ENCODE measurements around the gene TLL2.
A peak's percentile ranks its signal among the peaks of the same experiment; 100 is the strongest.

The TLL2 gene

DNA sequence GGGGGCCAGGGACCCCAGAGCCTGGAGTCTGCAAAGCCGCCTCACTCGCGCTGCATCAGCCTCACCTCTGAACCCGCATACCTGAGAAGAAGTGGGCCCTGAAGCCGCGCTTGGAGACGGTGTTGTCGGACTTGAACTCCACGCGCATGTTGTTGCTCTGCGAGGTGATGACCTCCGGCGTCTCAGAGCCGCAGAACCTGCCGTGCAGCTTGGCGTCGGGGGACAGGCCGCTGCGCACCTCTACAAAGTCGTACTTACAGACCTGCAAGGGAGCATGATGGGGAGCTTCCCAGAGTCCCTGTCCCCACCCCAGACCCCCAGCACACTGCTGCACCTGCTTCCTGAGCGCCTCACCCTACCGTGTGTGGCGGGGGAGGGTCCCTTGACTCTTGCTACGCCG lies 129.2 kb downstream of the TLL2 start:
- DNase-seq = no peak

DNA sequence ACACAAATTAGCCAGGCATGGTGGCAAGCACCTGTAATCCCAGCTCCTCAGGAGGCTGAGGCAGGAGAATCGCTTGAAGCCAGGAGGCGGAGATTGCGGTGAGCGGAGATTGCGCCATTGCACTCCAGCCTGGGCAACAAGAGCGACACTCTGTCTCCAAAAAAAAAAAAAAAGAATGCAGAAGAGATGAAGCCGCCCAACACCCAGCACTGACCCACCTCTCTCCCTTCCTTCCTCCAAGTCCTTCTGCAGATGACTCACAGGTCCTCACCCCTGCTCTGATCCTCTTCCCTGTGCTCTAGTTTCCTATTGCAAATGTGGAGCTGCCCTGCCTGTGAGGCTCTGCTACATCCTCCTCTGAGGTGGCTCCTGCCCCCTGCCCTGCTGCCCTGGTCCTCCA lies 132.9 kb downstream of the TLL2 start:
- no peak for DNase-seq

DNA sequence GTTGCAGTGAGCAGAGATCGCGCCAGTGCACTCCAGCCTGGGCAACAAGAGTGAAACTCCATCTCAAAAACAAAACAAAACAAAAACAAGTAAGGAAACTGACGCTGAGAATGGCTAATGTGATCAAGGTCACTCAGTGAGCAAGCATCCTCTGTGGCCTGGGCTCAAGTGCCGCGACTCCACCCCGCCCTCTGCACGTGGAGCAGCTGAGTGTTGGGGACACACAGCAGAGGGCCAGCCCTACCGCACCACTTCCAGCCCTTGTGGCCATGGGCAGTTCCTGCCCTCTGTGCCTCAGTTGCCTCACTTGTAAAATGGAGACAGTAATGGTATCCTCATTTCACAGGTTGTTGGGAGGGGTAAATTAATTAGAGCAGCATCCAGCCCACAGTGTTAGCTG lies 134.0 kb downstream of the TLL2 start:
- DNase-seq = no peak

DNA sequence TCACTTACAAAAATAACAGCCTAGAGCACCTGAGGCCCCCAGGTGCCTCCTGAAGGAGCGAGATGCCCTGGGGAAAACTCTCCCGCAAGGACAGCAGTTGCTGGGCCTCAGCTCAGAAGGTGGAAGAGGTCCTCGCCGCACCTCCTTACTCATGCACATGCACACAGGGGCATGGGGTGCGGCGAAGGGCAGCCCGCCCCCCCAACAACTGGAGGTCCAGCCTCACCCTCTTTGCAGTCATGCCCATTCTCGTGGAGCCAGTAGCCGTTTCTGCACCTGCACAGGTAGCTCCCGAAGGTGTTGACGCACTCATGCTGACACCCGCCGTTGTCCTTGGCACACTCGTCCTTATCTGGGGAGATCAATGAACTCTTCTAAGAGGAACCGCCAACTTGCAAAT lies 135.0 kb downstream of the TLL2 start:
- no peak for DNase-seq

DNA sequence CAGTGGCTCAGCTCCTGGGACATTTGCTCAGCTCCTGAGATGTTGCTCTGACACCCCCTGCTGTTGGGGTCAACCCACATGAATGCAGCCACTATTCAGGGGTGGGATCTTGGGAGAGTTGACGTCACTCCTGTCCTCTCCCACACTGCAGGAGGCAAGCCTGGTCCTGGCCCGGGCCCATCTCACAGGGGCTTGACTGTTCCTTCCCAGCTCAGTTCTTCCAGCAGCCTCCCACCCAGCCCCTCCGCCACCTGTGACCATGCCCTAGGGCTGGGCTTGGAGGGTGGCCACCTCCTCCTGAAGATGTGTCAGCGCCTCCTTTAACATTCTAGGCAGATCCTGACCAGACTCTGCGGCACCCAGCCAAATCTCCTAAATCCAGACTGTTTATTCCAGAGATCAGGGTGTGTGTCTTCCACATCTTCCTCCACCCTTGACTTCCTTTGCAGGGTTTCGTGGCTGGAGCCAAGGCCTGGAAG lies 135.9 kb downstream of the TLL2 start:
- DNase-seq = no peak

DNA sequence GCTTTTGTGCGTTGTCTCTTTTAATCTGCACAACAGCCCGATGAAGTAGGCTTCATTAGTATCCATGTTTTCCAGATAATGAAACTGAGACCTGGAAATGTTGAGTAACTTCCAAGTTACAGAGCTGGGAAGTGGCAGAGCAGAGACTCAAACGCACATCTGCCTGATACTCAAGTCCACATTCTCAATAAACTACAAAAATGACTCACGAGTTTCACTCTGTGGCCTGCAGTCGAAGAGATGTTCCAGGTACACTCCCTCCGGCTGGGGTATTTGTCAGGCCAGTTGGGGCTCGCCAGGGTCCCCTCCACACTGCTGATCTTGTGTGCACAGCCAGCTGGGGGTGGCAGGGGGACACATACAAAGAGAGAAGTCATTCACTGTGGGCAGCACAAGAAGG lies 137.2 kb downstream of the TLL2 start:
- DNase-seq = no peak

DNA sequence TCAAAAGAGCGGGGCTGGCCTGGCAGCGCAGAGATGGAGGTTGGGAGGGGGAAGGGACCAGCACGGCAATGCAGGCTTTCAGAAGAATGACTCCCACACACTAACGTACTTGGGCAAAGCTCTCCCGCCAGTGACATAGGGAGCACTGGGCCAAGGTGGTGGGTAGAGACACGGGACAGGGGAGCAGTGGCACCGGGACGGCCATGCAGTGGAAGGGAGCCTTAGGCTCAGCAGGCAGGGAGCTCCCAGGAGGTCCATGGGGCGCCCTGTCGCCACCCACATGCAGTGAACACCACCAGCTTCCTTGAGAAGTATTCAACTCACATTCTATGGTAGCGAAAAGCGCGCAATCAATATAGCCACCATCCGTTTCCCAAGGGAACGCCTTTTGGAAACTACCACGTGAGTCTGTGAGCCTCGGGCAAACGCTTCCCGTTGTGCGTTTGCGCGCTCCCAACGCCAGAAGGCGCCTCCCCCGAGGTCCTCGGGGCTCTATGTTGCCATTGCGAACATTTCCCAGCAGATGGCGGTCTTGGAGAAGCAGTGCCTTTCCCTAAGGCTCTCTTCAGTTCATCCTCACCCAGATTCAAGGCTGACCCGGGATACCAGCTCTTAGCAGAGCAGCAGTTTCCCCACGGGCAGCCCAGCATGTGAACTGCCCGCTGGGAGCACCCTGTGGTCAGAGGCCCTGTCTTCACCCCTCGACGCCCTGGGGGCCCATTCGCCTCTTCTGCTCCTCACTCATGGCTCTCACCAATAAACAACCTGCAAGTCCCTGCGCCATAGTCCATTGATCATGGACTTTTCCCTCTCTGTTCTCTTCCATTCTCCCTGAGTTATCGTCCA lies 138.5 kb downstream of the TLL2 start:
- peak; percentile 89 for DNase-seq

DNA sequence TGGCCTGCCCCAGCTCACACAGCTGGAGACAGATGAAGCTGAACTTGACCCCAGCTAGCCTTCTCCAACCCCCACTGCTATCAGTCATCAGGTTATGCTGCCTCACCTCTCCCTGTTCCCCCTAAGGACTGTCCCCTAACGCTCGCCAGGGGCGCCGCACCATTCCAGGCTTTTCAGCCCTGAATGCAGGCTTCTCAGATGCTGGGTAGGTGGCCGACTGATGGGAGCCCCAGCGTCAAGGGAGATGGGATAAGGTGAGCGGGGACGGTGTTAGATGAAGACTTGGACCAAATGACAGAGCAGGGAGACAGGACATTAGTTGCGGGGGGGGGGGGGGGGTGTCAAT lies 139.1 kb downstream of the TLL2 start:
- no peak for DNase-seq

DNA sequence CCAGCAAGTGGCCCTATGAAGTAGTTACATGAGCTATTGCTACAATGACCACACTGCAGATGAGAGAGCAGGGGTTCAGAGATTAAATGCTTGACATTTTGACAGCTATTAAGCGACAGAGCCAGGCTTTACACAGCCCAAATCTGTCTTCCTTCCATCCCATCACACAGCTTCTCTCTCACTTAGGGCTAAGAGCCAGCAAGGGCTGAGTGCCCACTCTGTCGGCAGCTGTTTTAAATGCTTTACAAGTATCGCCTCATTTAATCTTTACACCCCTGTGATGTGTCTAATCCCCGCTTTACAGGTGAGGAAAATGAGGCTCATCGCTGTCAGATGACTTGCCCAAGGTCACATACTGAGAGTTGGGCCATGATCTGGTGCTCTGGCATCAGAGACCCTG lies 139.7 kb downstream of the TLL2 start:
- no peak for DNase-seq

DNA sequence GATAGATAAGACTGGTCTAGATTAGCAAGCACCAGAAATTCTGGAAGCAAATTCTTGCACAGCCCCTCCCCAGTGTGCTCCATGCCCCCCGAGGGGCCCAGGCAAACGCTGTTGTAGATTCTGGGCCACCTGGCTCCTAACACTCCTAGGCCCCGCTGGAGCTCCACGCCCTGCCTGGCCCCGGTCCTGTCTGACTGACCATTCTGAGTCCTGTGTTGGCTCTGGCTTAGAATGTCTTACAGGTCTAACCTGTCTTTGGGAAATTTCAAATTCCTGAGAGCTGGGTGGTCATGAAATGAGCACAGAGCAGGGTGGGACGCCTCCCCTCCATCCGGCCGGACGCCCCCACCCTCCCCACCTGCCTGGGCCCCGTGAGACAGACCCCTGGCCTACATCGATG lies 142.4 kb downstream of the TLL2 start:
- DNase-seq = no peak

DNA sequence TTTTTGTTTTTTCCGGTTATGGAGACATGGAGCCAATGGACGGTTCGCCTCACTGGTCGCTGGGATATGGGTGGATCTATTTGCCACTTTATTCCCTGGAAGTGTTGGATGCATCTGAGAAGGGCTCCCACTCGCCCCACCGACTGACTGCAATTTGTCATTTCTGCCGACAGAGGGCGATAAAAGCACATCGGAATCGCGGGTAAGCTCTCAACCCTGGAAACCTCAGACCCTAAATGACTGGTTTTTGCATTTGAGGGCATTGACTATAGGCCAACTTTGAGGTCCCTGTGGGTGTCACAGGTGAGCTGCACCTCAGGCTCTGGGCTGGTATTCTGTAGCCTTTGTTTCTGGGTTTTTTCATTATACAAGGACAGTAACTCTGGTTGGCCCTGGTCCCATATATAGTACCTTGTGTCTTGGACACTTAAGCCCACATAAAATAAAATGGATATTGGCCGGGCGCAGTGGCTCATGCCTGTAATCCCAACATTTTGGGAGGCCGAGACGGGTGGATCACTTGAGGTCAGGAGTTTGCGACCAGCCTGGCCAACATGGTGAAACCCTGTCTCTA lies 143.1 kb downstream of the TLL2 start:
- DNase-seq = peak; percentile 39

DNA sequence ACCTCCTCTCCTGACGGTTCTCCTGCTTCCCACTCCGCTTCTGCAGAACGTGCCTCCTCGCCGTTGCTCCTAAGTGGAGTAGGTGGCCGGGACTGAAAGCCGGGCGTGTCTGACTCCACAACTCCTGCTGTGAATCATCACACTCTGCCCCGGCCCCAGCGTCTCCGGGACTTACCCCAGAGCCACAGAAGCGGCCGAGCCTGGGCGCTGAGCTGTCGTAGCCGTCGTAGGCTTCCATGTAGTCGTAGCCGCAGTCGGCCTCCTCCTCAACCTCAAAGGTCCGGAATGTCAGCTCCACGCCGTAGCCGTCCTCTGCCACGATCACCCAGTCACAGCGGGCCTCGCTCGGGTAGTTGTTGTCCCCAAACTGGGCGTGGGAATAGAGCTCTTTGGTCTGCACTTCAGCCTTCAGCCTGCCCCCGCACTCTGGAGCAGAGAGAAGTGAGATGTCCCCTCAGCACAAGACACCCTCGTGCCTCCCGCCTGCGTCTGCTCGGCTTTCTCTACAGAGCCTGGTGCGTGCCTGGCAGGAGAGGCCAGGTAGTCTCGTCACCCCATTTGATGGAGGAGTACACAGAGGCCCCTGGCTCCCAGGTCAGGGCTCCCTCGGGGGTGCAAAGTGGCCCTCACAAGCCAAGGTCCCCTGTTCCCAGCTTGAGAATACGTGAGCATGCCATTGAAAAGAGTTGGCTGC lies 143.7 kb downstream of the TLL2 start:
- peak; percentile 32 for DNase-seq

DNA sequence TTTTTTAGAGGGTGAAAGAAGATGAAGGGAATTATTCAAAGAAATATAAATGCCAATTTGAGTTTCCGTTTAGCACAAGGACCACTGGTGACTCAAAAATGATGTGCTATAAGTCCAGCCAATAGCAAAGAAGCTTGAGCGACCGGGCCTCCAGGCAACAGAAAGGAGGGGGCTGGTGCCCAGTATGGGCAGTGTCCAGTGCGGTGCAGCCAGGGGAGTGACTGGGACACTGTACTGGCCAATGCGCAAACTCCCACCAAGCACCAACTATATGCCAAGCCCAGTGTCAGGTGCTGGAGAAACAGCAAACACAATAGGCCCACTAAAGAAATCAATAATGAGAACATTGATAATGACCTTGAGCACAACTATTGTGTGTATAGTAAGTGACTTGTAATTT lies 144.8 kb downstream of the TLL2 start:
- DNase-seq = no peak

DNA sequence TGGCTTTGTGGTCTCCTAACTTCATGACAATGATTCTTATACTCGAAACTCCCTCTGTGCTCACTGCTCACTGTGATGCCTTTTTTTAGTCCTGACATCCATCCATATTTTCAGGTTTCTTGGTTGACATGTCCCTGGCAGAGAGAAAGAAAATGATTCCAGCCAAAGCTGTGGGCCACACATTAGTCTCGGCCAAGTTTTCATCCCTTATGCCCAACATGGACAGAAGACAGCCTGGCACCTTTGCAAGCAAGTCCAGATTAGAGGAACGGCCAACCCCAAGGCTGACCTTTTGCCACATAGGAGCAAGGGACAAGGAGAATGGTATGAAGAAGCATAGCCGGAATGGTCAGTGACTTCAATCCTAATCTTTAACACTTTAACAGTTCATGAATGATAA lies 146.3 kb downstream of the TLL2 start:
- DNase-seq = no peak

DNA sequence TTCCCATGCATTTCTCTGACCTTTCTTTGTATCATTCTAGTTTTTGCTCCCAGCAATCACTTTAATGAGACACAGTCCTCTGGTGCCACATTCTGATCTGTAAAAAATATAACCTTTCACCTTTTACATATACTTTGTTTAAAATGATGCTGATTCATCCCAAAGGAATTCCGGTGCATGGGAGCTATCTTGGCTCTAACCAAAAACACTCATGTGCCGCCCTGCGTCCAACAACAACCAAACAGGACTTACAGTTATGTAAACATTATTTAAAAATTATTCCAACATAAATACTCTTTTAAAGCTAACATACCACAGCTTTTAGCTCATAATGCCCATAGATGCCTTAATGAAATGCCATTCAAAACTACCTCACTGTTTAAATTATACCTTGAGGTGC lies 147.2 kb downstream of the TLL2 start:
- no peak for DNase-seq

DNA sequence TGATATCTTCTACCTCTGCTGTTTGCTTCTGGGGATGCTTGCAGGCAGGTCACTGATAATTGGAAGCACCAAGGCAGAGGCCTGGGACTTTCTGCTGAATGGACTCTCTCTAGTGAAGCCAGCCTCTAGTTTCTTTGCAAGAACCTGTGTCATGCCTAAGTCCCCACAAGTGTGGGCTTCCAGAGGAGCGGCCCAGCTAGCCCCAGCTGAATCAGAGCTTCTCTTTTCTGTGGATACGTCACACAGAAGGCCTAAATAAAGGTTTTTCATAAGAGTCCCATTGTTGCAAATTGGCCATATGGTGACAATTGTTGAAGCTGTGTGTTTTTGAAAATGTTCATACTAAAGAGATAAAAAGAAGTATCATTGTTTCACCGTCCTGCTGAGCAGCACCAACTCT lies 148.2 kb downstream of the TLL2 start:
- DNase-seq = no peak

DNA sequence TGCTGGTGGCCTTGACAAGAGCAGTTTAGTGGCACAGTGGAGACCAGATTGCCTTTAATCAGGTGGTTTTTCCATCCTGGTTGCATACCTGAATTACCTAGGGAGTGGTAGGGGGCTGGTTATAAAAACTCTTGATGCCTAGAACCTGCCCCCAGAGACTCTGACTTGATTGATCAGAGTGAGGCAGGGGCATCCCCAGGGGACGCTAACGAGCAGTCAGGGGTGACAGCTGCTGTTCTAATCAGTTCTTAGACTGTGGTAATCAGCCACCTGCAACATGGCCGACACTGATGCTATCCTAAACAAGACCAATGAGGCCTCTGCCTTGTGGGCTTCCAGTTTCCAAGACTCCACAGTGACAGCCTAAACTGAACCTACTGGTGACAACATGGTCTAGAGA lies 153.0 kb downstream of the TLL2 start:
- no peak for DNase-seq

DNA sequence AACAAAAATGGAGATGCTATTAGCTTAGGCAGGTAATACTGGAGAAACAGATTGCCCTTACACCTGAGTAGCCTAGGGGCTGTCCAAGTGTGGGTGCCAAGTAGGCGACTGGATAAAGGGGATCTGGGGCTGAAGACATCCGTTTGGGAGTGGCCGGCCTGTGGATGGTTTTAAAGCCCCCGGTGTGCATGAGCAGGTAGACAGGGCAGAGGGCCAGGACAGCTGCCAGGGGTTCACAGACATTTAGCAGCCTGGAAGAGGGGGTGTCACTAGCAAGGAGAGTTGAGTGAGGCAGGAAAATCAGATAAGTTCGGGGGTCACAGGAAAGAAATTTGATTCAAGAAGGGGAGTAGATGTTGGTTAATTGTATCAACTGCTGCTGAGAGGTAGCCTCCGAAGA lies 153.4 kb downstream of the TLL2 start:
- DNase-seq = no peak

DNA sequence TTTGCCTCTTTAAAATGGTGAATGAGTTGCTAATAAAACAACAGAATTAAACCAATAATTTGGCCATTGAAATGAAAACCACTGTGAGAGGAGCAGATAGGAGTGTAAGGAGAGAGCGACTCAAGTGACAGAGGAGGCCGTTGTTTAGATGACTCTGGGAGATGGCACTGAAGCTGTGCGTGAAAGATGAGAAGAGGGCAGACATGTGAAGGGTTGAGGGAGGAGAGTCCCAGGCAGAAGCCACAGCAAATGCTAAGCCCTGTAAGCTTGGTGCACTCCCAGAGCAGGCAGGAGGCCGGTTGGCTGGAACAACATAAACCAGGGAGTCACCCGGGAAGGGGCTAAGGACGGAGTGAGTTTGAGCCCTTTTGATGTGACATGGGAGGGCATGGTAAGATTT lies 154.1 kb downstream of the TLL2 start:
- DNase-seq = no peak

DNA sequence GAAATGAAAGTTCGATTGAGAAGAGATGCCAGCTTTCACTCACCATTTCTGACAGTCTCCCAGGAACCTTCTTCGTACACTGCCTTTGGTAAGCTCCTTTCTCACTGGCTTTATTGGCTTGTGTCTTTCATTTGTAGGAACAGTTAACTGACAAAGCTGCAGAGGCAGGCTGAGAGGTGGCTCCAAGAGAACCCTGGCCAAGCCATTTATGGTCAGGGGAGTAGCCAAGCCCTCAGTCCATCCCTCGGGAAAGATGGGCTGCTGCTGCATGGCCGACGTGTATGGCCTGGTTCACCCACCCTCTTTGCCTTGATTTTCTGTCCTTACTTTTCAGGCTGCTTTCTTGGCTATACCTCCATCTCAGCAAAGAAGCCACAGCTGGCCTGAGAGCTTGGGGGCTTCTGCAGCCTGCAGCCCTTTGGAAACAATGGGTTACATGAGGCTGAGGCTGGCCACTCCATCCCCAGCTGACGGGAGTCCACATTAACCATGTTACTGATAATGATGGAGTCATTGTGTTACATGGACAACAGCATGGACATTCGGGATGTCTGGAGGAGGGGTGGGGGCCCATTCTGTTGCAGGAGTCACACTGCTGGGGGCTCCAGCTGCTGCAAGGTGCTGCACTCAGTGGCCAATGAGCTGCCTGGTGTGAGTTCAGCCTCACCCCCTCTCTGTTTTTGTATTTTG lies 154.7 kb downstream of the TLL2 start, which contains the start of gene OPALIN:
TSS of gene OPALIN (minus strand) at position 152 of the 690 bp plus-strand sequence. CDS start at position 46, 106 bp downstream.
- no peak for DNase-seq

DNA sequence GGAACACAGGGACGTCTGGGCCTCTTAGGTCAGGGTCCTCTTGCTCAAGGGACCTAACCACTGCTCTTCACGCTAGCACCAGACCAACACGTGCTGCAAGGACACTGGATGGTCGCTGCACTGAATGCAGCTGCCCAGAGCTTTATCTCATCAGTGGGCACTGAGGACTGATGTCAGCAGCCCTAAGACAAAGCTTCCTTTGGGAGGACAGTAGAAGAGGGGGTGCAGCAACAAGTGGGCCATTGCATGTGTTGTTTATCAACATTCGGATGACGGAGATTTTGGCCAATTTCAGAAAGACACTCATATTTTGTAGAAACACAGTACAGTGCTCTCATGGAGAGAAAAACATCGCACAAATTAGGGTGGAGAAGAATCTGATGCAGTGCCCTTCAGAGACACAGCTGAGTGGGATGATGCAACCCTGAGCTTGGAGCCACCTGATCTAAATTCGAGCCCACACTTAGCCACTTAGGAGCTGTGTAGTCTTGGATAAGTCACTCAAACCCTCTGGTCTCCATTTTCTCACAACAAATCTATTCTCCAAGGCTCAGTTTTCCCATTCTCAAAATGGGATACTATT lies 156.6 kb downstream of the TLL2 start:
- DNase-seq = no peak

DNA sequence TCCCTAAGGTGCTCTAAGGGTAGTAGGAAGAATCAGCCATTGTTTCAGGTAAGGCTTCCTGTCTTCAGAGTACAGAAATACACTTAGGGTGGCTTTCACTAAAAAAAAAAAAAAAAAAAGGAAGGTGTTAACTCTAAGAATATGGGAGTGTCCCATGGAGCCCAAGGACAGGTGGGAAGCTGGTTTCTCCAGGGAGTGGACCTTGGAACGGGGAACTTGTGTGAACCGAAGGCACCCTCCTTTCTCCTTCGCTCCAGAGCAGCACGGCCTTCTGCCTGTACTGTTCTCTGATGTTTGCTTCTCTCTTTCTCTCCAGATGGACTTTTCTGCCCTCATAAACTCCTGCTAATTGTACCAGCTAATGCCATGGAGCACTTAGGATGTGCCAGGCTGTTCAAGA lies 161.1 kb downstream of the TLL2 start:
- no peak for DNase-seq

DNA sequence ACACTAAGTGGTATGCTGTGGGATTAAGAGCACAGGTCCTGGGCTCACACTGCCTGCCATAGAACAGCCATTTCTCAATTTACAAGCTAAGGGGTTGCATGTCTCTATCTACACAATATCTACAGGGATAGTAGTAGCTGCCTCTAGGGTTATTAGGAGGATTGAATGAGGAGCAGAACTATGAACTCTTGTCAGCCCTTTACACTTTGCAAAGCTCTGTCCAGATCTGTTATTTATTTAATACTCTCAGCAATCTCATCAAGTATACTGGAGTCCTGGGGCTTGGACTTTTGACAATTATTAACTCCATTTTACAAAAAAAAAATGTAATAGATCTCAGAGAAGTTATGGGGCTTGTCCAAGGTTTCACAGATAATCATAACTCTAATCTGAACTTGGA lies 161.7 kb downstream of the TLL2 start:
- DNase-seq = no peak
